ENCODE results near the gene EPB42. TPM values are rescaled to one million over a fixed set of nuclear protein-coding genes. Genes with fewer than 3 reads are reported as not detected.

Gene EPB42
- total RNA-seq = under 1 TPM in 2 of 4 donors, not detected in 2; 0.30 to 0.44 TPM

DNA sequence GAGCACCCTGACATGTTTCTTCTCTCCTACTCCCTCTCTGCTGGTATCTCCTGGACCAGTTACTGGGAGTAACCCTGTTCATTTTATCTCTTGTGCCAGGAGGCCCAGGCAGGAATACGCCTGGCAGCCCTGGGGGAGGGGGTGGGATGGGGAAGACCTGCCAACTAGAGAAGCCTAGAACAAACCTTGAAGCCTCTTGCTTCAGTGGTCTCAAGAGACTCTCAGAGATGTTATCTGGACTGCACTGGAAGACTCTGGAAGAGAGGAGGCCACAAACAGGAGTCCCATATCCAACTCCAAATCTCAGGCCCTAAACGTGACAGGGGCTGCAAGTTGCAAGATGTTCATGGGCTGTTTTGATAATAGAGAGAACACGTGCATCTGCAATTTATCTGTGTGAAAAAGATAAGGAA lies at the start of gene EPB42:
Gene EPB42 (minus strand): TSS at position 28 of the 413 bp plus-strand sequence. CDS start 193 bp downstream, outside the sequence.
- WGBS, 2 donors = 78 to 81% methylated on average over 3 of the region's 3 CpGs
- Histone ChIP-seq H3K27me3 (no peaks in the 10 kb centered on the region), H3K4me3 (no peak within 1 kb of the TSS), H3K9me3 (peaks cover 0 to 3% (median 0%) of the 10 kb centered on the region in 4 donors), H3K27ac (no peak within 1 kb of the TSS), H3K4me1 (no peaks in the 10 kb centered on the region), H3K36me3 (no peaks in the 10 kb centered on the region)
- no peak for DNase-seq (ENCODE audit: low spot score in 2 of 2)
- TF ChIP-seq EP300 (IDR thresholded peaks at IDR 0.05) = no peak
- TF ChIP-seq, protein P1, sequence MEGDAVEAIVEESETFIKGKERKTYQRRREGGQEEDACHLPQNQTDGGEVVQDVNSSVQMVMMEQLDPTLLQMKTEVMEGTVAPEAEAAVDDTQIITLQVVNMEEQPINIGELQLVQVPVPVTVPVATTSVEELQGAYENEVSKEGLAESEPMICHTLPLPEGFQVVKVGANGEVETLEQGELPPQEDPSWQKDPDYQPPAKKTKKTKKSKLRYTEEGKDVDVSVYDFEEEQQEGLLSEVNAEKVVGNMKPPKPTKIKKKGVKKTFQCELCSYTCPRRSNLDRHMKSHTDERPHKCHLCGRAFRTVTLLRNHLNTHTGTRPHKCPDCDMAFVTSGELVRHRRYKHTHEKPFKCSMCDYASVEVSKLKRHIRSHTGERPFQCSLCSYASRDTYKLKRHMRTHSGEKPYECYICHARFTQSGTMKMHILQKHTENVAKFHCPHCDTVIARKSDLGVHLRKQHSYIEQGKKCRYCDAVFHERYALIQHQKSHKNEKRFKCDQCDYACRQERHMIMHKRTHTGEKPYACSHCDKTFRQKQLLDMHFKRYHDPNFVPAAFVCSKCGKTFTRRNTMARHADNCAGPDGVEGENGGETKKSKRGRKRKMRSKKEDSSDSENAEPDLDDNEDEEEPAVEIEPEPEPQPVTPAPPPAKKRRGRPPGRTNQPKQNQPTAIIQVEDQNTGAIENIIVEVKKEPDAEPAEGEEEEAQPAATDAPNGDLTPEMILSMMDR (IDR thresholded peaks at IDR 0.05) = no peak

DNA sequence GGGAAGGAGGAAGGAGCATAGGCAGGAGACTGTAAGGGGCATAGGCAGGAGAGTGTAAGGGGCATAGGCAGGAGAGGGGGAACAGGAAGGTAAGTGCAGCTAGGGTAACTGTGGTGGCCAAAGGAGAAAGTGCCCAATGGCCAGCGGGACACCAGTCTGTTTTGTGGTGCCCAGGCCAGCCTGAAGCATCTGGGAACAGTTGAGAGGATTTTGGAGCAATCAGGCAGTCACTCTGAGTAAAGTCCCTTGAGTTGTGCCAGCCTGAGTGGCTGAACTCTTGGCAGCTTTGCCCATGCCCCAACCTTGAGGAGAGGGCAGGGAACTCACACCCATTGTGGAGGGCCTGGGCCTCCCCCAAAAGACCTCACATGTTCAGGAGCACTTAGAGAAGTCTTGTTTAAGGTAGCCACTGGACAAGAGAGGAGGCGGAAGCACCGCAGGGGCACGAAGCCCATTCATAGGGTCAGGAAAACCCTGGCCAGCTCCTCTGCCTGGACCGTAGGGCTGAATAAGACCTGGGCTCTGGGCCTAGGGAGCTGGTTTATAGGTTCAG lies 49.4 kb upstream of the EPB42 start:
- Histone ChIP-seq H3K4me1 (no peaks in the 10 kb centered on the region), H3K27ac (no peak overlapping the region), H3K4me3 (no peak overlapping the region), H3K36me3 (no peaks in the 10 kb centered on the region), H3K27me3 (peaks cover 0 to 6% of the 10 kb centered on the region in 2 donors), H3K9me3 (peaks cover 0 to 19% (median 0%) of the 10 kb centered on the region in 4 donors)
- DNase-seq (ENCODE audit: low spot score in 2 of 2) = no peak
- WGBS, 2 donors = 65 to 76% methylated on average over 5 of the region's 5 CpGs
- TF ChIP-seq, protein P1 (IDR thresholded peaks at IDR 0.05) = no peak
- TF ChIP-seq POLR2A (IDR thresholded peaks at IDR 0.05) (no peak), EP300 (IDR thresholded peaks at IDR 0.05) (no peak)

DNA sequence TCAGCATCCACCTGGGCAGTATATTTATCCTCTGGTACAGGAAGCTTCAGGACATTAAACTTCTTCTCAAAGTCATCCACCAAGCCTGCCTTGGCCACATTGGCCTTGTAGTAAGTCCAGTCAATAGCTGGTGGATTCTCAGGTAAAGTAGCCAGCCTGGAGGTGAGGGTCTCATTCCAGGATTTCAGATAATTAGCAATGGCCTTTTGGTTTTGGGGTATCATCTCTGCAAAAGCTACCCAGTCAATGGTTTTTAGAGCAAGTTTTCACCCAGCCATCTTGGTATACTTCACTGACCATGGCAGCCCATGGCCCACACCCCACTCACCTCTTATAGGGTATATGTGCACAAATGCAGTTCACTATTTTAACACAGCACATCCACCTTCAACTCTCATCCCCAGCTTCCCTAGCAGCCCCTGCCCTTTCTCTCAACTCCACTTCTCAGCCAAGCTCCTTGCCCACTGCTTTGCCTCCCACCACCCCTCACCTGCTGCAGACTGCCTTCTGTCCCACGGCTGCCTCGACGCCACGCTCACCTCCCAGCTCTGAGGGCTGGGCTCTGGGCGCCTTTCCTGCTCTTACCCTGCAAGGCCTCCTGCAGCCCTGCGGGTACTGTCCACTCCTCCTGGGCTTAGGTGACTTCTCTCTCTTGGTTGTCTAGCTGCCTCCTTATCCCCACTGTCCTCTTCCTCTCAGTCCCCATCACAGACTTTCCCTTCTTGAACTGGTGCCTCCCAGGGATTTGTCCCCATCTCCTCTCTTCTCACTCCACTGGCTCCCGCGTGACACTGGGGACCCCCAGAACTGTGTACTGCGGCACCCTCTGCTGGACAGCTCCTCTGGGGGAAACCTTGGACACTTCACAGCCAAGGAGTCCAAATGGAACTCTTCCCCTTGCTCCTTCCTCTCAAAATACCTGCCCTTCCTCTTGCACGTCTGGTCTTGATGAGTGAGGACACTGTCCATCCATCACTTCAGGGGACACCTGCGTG lies 47.6 kb upstream of the EPB42 start:
- no peak for DNase-seq (ENCODE audit: low spot score in 2 of 2)
- no peak overlapping the region for H3K27ac ChIP-seq
- TF ChIP-seq EP300 (IDR thresholded peaks at IDR 0.05) (no peak), POLR2A (IDR thresholded peaks at IDR 0.05) (no peak)
- TF ChIP-seq, protein P1 (IDR thresholded peaks at IDR 0.05) = no peak
- H3K9me3 ChIP-seq = peaks cover 0 to 19% (median 0%) of the 10 kb centered on the region in 4 donors
- H3K4me3 ChIP-seq = no peak overlapping the region
- no peaks in the 10 kb centered on the region for H3K4me1 ChIP-seq
- H3K27me3 ChIP-seq = no peaks in the 10 kb centered on the region
- 48 to 59% methylated on average over 11 of the region's 11 CpGs for WGBS, 2 donors
- no peaks in the 10 kb centered on the region for H3K36me3 ChIP-seq

DNA sequence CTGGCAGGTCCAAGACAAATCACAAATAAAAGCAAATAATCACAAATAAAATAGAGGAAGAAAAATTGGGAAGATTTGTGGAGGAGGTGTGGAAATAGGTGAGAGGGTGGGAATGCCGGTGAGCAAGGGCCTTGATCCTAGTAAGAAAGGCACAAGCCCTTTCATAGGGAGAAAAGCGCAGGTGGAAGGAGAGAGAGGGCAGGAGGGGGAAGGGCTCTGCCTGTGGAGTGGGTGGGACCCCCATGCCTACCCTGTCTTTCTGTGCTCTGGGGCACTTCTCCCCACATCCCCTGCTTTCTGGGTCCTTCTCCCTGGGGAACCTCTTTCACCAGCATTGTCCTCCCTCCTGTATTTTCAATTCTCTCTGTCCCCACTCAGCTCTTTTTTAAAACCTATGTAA lies 46.6 kb upstream of the EPB42 start:
- no peak overlapping the region for H3K27ac ChIP-seq
- WGBS, 2 donors = 84 to 89% methylated on average over 2 of the region's 2 CpGs

More for the DNA sequence above, 46.6 kb upstream of the EPB42 start:
- Histone ChIP-seq H3K27me3 (no peaks in the 10 kb centered on the region), H3K4me3 (no peak overlapping the region), H3K4me1 (no peaks in the 10 kb centered on the region), H3K9me3 (peaks cover 0 to 12% (median 0%) of the 10 kb centered on the region in 4 donors), H3K36me3 (no peaks in the 10 kb centered on the region)
- no peak for TF ChIP-seq EP300 (IDR thresholded peaks at IDR 0.05)
- TF ChIP-seq, protein P1 (IDR thresholded peaks at IDR 0.05) = no peak
- TF ChIP-seq POLR2A (IDR thresholded peaks at IDR 0.05) = no peak
- no peak for DNase-seq (ENCODE audit: low spot score in 2 of 2)
